B cell (primary cell): Measurements from ENCODE around the gene MYO16. TPM values are rescaled to one million over a fixed set of nuclear protein-coding genes. Genes with fewer than 3 reads are reported as not detected.

Experiments
- ATAC-seq: fragments of 200-7000 bp; cut with Tn5 transposase; one replicate; pipeline ENCODE4 v1.10.0; 2021; ENCODE audit warnings: low read depth, mild to moderate bottlenecking, moderate number of reproducible peaks, moderate library complexity
- CTCF ChIA-PET: fragments of 350-600 bp; sonication (Branson Sonifier 250); formaldehyde crosslinking; loops from one replicate; lab custom pipeline; 2021; ENCODE audit warnings: antibody characterized with exemption, inconsistent platforms; lab: Charles Lee
- POLR2A ChIA-PET: fragments of 350-600 bp; sonication (Branson Sonifier 250); formaldehyde crosslinking; loops from one replicate; lab custom pipeline; 2021; ENCODE audit warnings: antibody characterized with exemption; lab: Charles Lee
- DNase-seq: peaks from one replicate; pipeline ENCODE4 v3.0.0; 2013
- H2AFZ ChIP-seq: 2 replicates; pipeline ENCODE4 v1.6.1; 2012; ENCODE audit warnings: mild to moderate bottlenecking, low read depth, low read length; ENCODE audit not compliant: insufficient read depth, poor library complexity, severe bottlenecking
- H3K27ac ChIP-seq, 2 donors: 1 replicate in 1 of 2; 2 replicates in 1 of 2; pipeline ENCODE4 v1.5.1; 2012 to 2013; ENCODE audit warnings: low read length in 2 of 2, mild to moderate bottlenecking in 2 of 2, moderate library complexity in 1 of 2
- H3K27me3 ChIP-seq, 4 experiments: fragments of 200-600 bp in 1 of 4; sonication (generic) in 1 of 4; replicated peaks in 1 of 4; 1 replicate in 2 of 4; 2 replicates in 2 of 4; pipeline versions ENCODE4 v1.6.1 to v1.7.0; 2013 to 2016; ENCODE audit warnings: low read length in 3 of 4, mild to moderate bottlenecking in 2 of 4, mixed read lengths in 1 of 4, moderate library complexity in 1 of 4; ENCODE audit not compliant: insufficient read depth in 4 of 4, control insufficient read depth in 3 of 4; ENCODE audit errors: control extremely low read depth in 1 of 4
- H3K36me3 ChIP-seq, 2 experiments: replicated peaks in 1 of 2; 1 replicate in 1 of 2; 2 replicates in 1 of 2; pipeline versions ENCODE4 v1.6.1 to v1.7.1; 2013; ENCODE audit warnings: low read length in 1 of 2; ENCODE audit not compliant: insufficient read depth in 2 of 2, control insufficient read depth in 1 of 2; ENCODE audit errors: control extremely low read depth in 1 of 2, extremely low read depth in 1 of 2
- H3K4me1 ChIP-seq, 2 donors: fragments of 200-600 bp in 1 of 2; sonication (generic) in 1 of 2; 1 replicate in 1 of 2; 2 replicates in 1 of 2; pipeline versions ENCODE4 v1.5.1 to v1.6.1; 2013 to 2017; ENCODE audit warnings: low read length in 2 of 2; ENCODE audit not compliant: control insufficient read depth in 2 of 2, insufficient read depth in 2 of 2
- H3K4me2 ChIP-seq: replicated peaks from 2 replicates; pipeline ENCODE3; 2012; ENCODE audit warnings: mild to moderate bottlenecking, low read depth, low read length; ENCODE audit not compliant: poor library complexity, severe bottlenecking
- H3K4me3 ChIP-seq, 5 experiments: fragments of 200-600 bp in 1 of 5; sonication (generic) in 1 of 5; 1 replicate in 3 of 5; 2 replicates in 2 of 5; pipeline versions ENCODE4 v1.5.1 to v1.7.0; 2011 to 2016; ENCODE audit warnings: low read length in 4 of 5, mild to moderate bottlenecking in 4 of 5, low read depth in 2 of 5, control low read depth in 1 of 5, moderate library complexity in 1 of 5; ENCODE audit not compliant: insufficient read depth in 1 of 5; ENCODE audit errors: control extremely low read depth in 1 of 5, extremely low read depth in 1 of 5
- H3K79me2 ChIP-seq: fragments of 200-600 bp; sonication (generic); one replicate; pipeline ENCODE4 v1.6.0; 2016; ENCODE audit warnings: low read length; ENCODE audit not compliant: control insufficient read depth, insufficient read depth
- H3K9ac ChIP-seq: fragments of 200-600 bp; sonication (generic); 2 replicates; pipeline ENCODE4 v1.6.1; 2017; ENCODE audit warnings: mild to moderate bottlenecking, low read length, moderate library complexity
- H3K9me3 ChIP-seq, 3 donors: one replicate each; pipeline versions ENCODE4 v1.6.1 to v1.7.1; 2013; ENCODE audit warnings: low read length in 2 of 3; ENCODE audit not compliant: control insufficient read depth in 2 of 3, insufficient read depth in 1 of 3; ENCODE audit errors: control extremely low read depth in 1 of 3
- H4K20me1 ChIP-seq: 2 replicates; pipeline ENCODE4 v1.6.0; 2012; ENCODE audit warnings: mild to moderate bottlenecking, low read length; ENCODE audit not compliant: insufficient read depth, control insufficient read depth, poor library complexity, severe bottlenecking
- H3K27ac Mint-ChIP-seq: one replicate; pipeline ENCODE4 v1.8.0; 2021; ENCODE audit warnings: mixed read lengths
- H3K27me3 Mint-ChIP-seq: one replicate; pipeline ENCODE4 v1.8.0; 2021; ENCODE audit warnings: mixed read lengths
- H3K4me1 Mint-ChIP-seq: one replicate; pipeline ENCODE4 v1.8.0; 2021; ENCODE audit warnings: mixed read lengths
- H3K4me3 Mint-ChIP-seq: one replicate; pipeline ENCODE4 v1.8.0; 2021; ENCODE audit warnings: mixed read lengths
- H3K9me3 Mint-ChIP-seq: one replicate; pipeline ENCODE4 v1.8.0; 2022; ENCODE audit warnings: mixed read lengths; ENCODE audit not compliant: insufficient read depth
- EZH2 ChIP-seq: IDR thresholded peaks from 2 replicates; pipeline ENCODE4 v1.6.1; 2012; ENCODE audit warnings: borderline replicate concordance, low read depth, mild to moderate bottlenecking, moderate library complexity, low read length; ENCODE audit not compliant: insufficient read depth, poor library complexity, severe bottlenecking
- WGBS: methylation state at CpG from one replicate; pipeline ENCODE4 v1.1.5; 2013; ENCODE audit warnings: missing lambda C conversion rate; ENCODE audit not compliant: insufficient coverage; 5-methylcytosine and 5-hydroxymethylcytosine counted together
- intact Hi-C: fragments of 100-400 bp; cut with micrococcal nuclease; formaldehyde crosslinking; loops from one replicate; pipeline ENCODE4 v1.10.0; 2022
- polyA plus RNA-seq: library from polyadenylated mRNA; depleted of rRNA; stranded (reverse); fragments of >200 nt; gene quantifications from 2 replicates; pipeline ENCODE4 v1.2.3, GENCODE V29; 2012
- total RNA-seq, 2 donors: library from RNA; stranded (reverse); fragments of 120-200 nt in 1 of 2; gene quantifications; 1 replicate in 1 of 2; 2 replicates in 1 of 2; pipeline versions ENCODE4 v1.2.3 to v1.2.4, GENCODE V29; 2013 to 2022
- TF ChIP-seq, protein P1 (sequence below): fragments of 200-600 bp; IDR thresholded peaks from one replicate; pipeline ENCODE4 v1.8.0; 2022; ENCODE audit warnings: antibody characterized with exemption, mild to moderate bottlenecking

The MYO16 gene
- total and polyA plus RNA-seq, 2 donors (not counting 1 experiment from before 2014, with no cell fraction given): not detected

DNA sequence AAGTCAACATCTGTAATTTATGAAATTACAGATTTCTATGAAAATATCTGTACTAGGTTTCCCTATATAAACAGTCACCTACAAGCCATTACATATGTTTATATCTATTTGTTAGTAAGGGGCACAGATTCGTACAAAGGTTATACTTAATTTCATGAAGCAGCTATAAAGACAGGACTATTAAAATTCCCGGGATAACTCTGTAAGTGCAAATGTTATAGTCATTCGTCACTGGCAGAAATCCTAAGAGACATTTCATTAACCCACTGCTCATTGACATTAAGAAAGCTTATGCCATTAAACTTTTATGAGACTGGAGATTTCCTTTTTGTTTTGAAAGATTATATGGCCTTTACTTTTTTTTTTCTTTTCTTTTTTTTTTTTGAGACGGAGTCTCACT lies 122.9 kb downstream of the MYO16 start:
- no peak overlapping the region for H3K4me3 ChIP-seq
- CTCF ChIA-PET: no interaction called here
- no peak overlapping the region for H3K4me2 ChIP-seq
- no CpG with 5 or more reads among the region's 4 CpGs for WGBS
- DNase-seq (no peak), ATAC-seq (no peak)
- H3K4me3 Mint-ChIP-seq: no peak overlapping the region
- H3K4me1 ChIP-seq: no peaks in the 10 kb centered on the region
- no peaks in the 10 kb centered on the region for H3K79me2 ChIP-seq
- H3K9me3 ChIP-seq: no peaks in the 10 kb centered on the region
- H3K9ac ChIP-seq: no peak overlapping the region
- no peak overlapping the region for H3K27ac ChIP-seq
- no peaks in the 10 kb centered on the region for H3K27me3 Mint-ChIP-seq
- H3K9me3 Mint-ChIP-seq: no peaks in the 10 kb centered on the region
- H2AFZ ChIP-seq: no peak overlapping the region
- TF ChIP-seq EZH2: no peak
- TF ChIP-seq, protein P1, sequence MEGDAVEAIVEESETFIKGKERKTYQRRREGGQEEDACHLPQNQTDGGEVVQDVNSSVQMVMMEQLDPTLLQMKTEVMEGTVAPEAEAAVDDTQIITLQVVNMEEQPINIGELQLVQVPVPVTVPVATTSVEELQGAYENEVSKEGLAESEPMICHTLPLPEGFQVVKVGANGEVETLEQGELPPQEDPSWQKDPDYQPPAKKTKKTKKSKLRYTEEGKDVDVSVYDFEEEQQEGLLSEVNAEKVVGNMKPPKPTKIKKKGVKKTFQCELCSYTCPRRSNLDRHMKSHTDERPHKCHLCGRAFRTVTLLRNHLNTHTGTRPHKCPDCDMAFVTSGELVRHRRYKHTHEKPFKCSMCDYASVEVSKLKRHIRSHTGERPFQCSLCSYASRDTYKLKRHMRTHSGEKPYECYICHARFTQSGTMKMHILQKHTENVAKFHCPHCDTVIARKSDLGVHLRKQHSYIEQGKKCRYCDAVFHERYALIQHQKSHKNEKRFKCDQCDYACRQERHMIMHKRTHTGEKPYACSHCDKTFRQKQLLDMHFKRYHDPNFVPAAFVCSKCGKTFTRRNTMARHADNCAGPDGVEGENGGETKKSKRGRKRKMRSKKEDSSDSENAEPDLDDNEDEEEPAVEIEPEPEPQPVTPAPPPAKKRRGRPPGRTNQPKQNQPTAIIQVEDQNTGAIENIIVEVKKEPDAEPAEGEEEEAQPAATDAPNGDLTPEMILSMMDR: no peak
- no peaks in the 10 kb centered on the region for H3K36me3 ChIP-seq
- H3K27me3 ChIP-seq: no peaks in the 10 kb centered on the region
- intact Hi-C loops: no loop called here
- H4K20me1 ChIP-seq: no peaks in the 10 kb centered on the region
- H3K4me1 Mint-ChIP-seq: no peaks in the 10 kb centered on the region
- POLR2A ChIA-PET: no interaction called here
- H3K27ac Mint-ChIP-seq: no peak overlapping the region

DNA sequence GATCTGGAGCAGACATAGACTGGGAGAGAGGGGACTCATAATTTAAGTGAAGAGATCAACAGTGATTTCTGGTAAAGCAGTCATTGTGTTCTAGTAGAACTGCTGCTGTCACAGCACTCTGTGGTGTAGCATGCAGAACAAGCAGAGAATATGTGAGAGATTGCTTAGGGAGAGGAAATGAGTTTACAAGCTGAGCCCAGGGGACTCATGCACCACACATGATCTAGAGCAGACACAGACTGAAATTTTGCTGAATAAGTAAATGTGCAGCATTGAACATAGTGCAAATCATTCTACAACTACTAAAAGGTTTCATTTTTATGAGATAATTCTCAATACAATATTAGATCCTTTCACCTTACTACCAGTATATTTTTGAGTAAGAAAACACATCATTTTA lies 125.7 kb downstream of the MYO16 start:
- Histone ChIP-seq H3K4me1 (no peaks in the 10 kb centered on the region), H3K36me3 (no peaks in the 10 kb centered on the region), H3K9ac (no peak overlapping the region), H3K4me2 (no peak overlapping the region), H3K79me2 (no peaks in the 10 kb centered on the region), H4K20me1 (no peaks in the 10 kb centered on the region), H3K9me3 (no peaks in the 10 kb centered on the region), H2AFZ (no peak overlapping the region), H3K27ac (no peak overlapping the region), H3K27me3 (no peaks in the 10 kb centered on the region), H3K4me3 (no peak overlapping the region)
- ChIA-PET CTCF (no interaction called here), POLR2A (no interaction called here)
- Mint-ChIP-seq H3K27me3 (no peaks in the 10 kb centered on the region), H3K9me3 (peaks cover 2% of the 10 kb centered on the region), H3K4me1 (no peaks in the 10 kb centered on the region), H3K27ac (no peak overlapping the region), H3K4me3 (no peak overlapping the region)
- intact Hi-C loops: no loop called here
- DNase-seq (no peak), ATAC-seq (no peak)
- no peak for TF ChIP-seq EZH2
- TF ChIP-seq, protein P1: no peak
